Body of pancreas (tissue), 4 donors: ENCODE data around the gene DOCK9.

ENCODE experiments used
- CTCF ChIP-seq, 7 experiments: fragments of 450-650 bp in 4 of 7; fragments of 200-600 bp in 3 of 7; sonication (generic) in 3 of 7; IDR thresholded peaks; one replicate each; pipeline ENCODE4 v1.5.1; 2016 to 2019; ENCODE audit warnings: antibody characterized with exemption in 7 of 7
- POLR2A ChIP-seq, 3 donors: fragments of 450-650 bp; IDR thresholded peaks; one replicate each; pipeline ENCODE4 v1.6.1; 2016; ENCODE audit warnings: antibody characterized with exemption in 3 of 3, mild to moderate bottlenecking in 2 of 3

- TF ChIP-seq CTCF (IDR thresholded peaks at IDR 0.05): no peak
- TF ChIP-seq POLR2A (IDR thresholded peaks at IDR 0.05): no peak
Observed at GRCh38 chr13:98878486-98879126, 99.3 kb downstream of the DOCK9 start.
